Muscle of leg (tissue), 11 donors: ENCODE results near the gene MR1. TPM values are rescaled to one million over a fixed set of nuclear protein-coding genes. Genes with fewer than 3 reads are reported as not detected.

Source experiments
- DNase-seq: peaks from one replicate; pipeline ENCODE4 v3.0.0; 2013
- H3K27ac ChIP-seq: one replicate; pipeline ENCODE4 v1.5.1; 2013; ENCODE audit warnings: mild to moderate bottlenecking, low read length, control low read depth
- H3K27me3 ChIP-seq: one replicate; pipeline ENCODE4 v1.6.1; 2013; ENCODE audit warnings: low read length; ENCODE audit not compliant: control insufficient read depth, insufficient read depth
- H3K36me3 ChIP-seq: one replicate; pipeline ENCODE4 v1.6.1; 2013; ENCODE audit warnings: low read length; ENCODE audit not compliant: control insufficient read depth, insufficient read depth
- H3K4me1 ChIP-seq: one replicate; pipeline ENCODE4 v1.6.1; 2013; ENCODE audit warnings: low read length; ENCODE audit not compliant: control insufficient read depth, insufficient read depth
- H3K4me3 ChIP-seq: one replicate; pipeline ENCODE4 v1.5.1; 2013; ENCODE audit warnings: low read length, control low read depth
- H3K9me3 ChIP-seq: replicated peaks from 2 replicates; pipeline ENCODE4 v1.6.1; 2013; ENCODE audit warnings: low read depth, low read length; ENCODE audit not compliant: control insufficient read depth
- WGBS: methylation state at CpG from one replicate; pipeline ENCODE4 v1.1.5; 2013; ENCODE audit warnings: missing lambda C conversion rate; ENCODE audit not compliant: insufficient coverage; 5-methylcytosine and 5-hydroxymethylcytosine counted together
- polyA plus RNA-seq, 8 donors: library from polyadenylated mRNA; unstranded; fragments of 120-200 nt; gene quantifications; one replicate each; pipeline versions ENCODE4 v1.2.1 to v1.2.3, GENCODE V29; 2013; ENCODE audit warnings: inconsistent platforms in 1 of 8, low replicate concordance in 1 of 8; ENCODE audit not compliant: insufficient read length in 8 of 8, insufficient read depth in 1 of 8
- total RNA-seq: library from RNA; stranded (reverse); fragments of 120-200 nt; gene quantifications from one replicate; pipeline ENCODE4 v1.2.4, GENCODE V29; 2013

The MR1 gene
- total and polyA plus RNA-seq, 9 donors = 3.2 to 6.3 (median 4.1) TPM

DNA sequence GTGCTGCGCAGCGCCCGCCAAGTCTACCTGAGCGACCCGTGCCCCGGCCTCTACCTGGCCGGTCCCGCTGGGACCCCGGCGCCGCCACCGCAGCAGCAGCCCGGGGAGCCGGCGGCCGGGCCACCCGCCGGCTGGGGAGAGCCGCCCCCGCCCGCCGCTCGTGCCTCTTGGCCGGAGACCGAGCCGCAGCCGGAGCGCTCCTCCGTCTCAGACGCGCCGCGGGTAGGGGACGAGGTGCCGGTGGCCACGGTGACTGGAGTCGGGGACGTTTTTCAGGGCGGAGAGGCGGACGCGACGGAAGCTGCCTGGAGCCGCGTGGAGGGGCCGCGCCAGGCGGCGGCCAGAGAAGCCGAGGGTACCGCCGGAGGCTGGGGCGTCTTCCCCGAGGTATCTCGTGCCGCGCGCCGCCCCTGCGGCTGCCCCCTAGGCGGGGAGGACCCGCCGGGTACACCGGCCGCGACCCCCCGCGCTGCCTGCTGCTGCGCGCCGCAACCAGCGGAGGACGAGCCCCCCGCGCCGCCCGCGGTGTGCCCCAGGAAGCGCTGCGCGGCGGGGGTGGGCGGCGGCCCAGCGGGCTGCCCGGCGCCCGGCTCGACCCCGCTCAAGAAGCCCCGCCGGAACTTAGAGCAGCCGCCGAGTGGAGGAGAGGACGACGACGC lies 55.4 kb downstream of the MR1 start:
- Histone ChIP-seq H3K9me3 (no peaks in the 10 kb centered on the region), H3K27me3 (no peaks in the 10 kb centered on the region), H3K4me3 (peak overlapping the region; percentile 88), H3K4me1 (peaks cover 10% of the 10 kb centered on the region), H3K36me3 (no peaks in the 10 kb centered on the region), H3K27ac (peak overlapping the region; percentile 93)
- WGBS = under 1% methylated on average over 97 of the region's 97 CpGs
- peak; percentile 35 for DNase-seq

DNA sequence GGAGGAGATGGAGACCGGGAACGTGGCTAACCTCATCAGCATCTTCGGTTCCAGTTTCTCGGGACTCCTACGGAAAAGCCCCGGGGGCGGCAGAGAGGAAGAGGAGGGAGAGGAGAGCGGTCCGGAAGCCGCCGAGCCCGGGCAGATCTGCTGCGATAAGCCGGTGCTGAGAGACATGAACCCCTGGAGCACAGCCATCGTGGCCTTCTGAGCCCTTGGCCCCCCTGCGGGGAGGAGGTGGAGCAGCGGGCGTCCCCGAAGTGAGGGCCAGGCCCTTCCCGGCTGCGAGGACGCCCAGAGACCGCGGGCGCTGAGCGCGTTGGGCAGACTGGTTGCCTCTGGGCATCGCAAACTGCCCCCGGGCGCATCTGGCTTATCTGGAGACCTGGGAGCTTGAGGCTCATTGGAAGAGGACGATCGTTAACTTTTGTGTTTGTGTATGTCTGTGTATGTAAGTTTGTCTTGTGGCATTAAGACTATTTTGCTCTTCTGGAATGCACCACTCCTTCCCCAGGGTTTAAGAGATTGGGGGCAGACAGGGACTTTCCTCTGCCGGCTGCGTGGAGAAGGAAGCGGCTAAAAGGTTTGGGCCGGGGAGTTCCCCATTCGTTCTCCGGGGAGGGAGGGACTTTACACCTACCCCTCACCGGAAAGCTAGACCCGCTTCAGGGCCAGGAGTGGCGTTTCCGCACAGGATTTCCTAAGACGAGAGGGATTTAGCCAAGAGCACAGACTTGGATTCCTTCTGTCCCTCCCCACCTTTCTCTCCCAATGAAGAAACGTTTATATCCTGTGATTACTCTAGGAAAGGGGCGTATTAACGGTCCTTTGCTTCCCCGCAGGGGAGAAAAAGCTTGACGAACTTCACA lies 56.1 kb downstream of the MR1 start:
- Histone ChIP-seq H3K27me3 (no peaks in the 10 kb centered on the region), H3K9me3 (no peaks in the 10 kb centered on the region), H3K27ac (peak overlapping the region; percentile 93), H3K36me3 (no peaks in the 10 kb centered on the region), H3K4me3 (peak overlapping the region; percentile 88), H3K4me1 (peaks cover 16% of the 10 kb centered on the region)
- whole genome bisulfite sequencing = under 1% methylated on average over 30 of the region's 48 CpGs
- peak; percentile 82 for DNase-seq

DNA sequence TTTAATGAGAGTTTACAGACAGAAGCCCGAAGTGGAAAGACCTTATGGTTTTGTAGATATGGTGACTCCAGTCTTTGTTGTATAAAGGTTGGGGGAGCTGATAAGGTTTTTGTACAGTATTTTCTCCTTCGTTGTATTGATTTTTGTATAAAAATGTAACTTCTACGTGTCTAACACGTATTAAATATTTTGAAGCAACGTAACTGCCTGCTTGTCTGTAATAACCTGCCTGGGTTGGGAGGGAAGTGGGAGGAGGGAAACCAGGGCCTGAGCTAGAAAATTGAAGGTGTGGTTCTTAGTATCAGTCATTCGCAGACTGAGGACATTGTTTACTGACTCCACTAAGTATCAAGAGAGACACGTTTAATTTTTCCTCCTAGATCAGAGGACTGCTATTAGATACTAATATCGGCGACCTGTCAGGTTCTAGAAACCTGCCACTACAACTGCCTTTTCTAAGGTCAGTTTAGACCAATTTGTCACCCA lies 56.9 kb downstream of the MR1 start:
- Histone ChIP-seq H3K36me3 (no peaks in the 10 kb centered on the region), H3K4me3 (peak overlapping the region; percentile 88), H3K4me1 (peaks cover 24% of the 10 kb centered on the region), H3K27me3 (no peaks in the 10 kb centered on the region), H3K9me3 (no peaks in the 10 kb centered on the region), H3K27ac (peak overlapping the region; percentile 93)
- DNase-seq = no peak
- WGBS = 13% methylated on average over 3 of the region's 9 CpGs

DNA sequence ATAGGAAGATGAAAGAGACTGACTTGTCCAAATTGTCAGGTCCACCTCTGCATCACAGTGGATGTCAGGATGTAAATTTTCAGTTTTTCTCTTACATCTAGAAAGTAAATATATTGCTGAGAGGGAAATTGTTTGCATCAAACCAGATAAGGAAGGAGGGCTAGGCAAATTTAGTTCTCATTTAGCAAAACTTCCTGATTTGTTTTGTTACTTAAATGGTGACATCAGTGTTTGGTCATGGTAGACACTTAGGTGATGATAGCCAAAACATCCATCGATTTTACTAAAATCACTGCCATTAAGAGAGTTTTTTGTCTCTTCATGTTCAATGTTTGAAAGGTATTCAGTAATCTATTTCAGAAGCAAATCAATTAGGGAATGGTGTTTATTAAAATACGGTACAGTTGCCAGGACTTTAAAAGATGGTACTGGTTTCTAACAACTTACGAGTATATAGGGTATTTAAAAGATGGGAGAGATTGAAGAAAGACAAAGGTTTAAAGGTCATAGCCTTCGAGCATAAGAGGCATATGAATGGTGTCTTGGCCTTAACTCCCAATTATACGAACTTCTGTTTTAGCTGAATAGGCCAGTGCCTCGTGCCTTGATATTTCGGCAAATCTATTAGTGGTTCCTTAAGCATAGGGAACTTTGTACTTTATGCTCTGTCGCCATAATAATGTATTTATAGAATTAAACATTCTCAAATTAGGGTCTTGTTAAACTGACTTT lies 57.7 kb downstream of the MR1 start:
- Histone ChIP-seq H3K27me3 (no peaks in the 10 kb centered on the region), H3K36me3 (no peaks in the 10 kb centered on the region), H3K4me3 (peak overlapping the region; percentile 88), H3K4me1 (peaks cover 32% of the 10 kb centered on the region), H3K9me3 (no peaks in the 10 kb centered on the region), H3K27ac (no peak overlapping the region)
- DNase-seq = no peak
- WGBS = 91% methylated on average over 2 of the region's 8 CpGs

DNA sequence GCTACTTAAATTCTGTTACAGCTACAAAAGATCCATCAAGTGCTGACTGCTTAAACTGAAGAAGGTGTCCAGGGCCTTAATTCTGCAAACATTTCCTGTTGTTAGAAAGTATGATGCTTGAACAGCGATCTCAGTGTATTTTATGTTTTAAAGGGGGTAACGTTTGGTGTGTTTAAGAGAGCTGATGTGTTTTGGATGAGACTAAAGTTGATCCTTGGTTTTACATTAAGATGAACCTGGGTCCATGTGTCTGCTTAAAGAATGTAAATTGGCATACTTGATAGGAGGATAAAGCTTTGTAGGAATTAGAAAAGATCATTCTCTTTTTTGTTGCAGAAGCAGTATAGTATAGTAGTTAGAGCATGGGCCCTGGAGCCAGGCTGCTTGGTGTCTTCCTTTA lies 58.3 kb downstream of the MR1 start:
- peaks cover 38% of the 10 kb centered on the region for H3K4me1 ChIP-seq
- no peak overlapping the region for H3K4me3 ChIP-seq
- no peaks in the 10 kb centered on the region for H3K27me3 ChIP-seq
- DNase-seq = no peak
- no peak overlapping the region for H3K27ac ChIP-seq
- 61% methylated on average over 2 of the region's 2 CpGs for WGBS
- H3K9me3 ChIP-seq = no peaks in the 10 kb centered on the region
- no peaks in the 10 kb centered on the region for H3K36me3 ChIP-seq

DNA sequence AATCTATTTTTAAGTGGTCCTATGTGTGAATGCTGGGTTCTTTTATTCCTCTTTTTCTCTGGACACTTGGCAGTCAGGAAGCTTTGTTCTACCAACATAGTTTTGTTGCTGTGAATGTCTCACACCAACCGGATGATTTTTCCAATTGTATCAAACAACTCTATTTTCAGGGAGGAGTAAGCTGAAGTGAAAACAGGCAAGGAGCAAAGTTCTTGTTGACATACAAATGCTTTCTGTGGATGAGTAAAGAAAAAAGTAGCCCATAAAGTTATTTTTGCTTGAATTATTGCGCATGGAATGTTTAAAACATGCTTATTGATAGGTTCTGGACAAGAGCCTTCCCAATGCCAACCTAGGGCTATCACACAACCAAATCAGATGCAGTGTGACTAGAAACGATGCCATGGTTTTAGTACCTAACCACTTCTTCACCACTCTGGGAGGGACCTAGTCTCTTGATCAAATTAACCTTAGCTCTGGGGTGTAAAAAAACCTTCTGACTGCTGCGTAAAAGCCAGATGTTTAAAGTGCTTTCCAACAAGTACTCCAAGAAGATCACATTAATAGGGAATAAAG lies 59.2 kb downstream of the MR1 start:
- H3K4me1 ChIP-seq = peaks cover 41% of the 10 kb centered on the region
- no peaks in the 10 kb centered on the region for H3K9me3 ChIP-seq
- no peak for DNase-seq
- H3K27ac ChIP-seq = no peak overlapping the region
- no CpG with 5 or more reads among the region's 4 CpGs for WGBS
- no peaks in the 10 kb centered on the region for H3K36me3 ChIP-seq
- no peak overlapping the region for H3K4me3 ChIP-seq
- no peaks in the 10 kb centered on the region for H3K27me3 ChIP-seq

DNA sequence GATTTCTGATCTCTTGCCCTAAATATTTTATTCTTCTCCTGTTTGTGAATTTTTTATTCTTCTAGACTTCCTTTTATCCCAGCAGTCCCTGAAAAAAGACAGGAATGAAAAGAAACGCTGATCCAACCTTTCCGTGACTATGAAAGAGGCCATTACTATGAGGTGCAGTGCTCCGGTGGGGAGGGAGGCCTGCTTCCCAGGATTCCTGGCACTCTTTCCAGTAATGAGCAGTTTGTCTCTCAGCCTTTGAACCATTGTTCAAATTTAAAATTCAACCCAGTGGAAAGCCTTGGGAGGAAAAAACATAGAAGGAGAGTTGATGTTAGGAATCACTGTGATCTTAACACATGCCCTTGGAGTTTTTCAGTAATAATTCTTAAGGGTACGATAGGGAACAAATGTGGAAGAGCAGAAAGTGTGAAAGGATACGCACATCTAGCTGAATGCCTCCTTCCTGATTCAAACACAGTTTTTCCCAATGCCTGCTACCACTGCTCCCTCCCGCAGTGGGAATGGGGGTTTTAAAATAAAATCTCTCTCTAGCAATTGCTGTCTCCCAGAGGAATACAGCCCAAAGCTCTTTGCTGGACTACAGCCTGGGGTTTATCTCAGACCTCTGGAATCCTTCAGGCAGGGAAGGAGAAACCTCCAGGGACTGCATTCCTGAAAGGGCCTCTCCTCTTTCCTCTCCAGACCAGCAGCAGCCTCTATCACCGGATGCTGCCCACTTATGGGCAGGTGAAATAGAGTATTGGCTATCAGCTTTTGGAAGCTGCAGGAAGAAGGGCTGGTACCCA lies 60.8 kb downstream of the MR1 start:
- peak overlapping the region; percentile 79 for H3K27ac ChIP-seq
- peak; percentile 76 for DNase-seq
- H3K4me3 ChIP-seq = no peak overlapping the region
- no CpG with 5 or more reads among the region's 7 CpGs for WGBS
- no peaks in the 10 kb centered on the region for H3K9me3 ChIP-seq
- H3K36me3 ChIP-seq = no peaks in the 10 kb centered on the region
- H3K4me1 ChIP-seq = peaks cover 48% of the 10 kb centered on the region
- no peaks in the 10 kb centered on the region for H3K27me3 ChIP-seq

DNA sequence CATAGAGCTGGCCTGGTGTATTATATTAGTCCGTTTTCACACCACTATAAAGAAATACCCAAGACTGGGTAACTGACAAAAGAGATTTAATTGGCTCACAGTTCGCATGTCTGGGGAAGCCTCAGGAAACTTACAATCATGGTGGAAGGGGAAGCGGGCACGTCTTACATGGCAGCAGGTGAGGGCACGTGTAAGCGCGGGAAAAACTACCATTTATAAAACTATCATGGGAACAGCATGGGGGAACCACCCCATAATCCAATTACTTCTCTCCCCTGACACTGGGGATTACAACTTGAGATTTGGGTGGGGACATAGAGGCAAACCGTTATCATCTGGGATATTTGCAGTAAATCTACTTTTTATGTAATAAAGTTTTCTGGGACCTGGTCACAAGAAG lies 61.5 kb downstream of the MR1 start:
- Histone ChIP-seq H3K27me3 (no peaks in the 10 kb centered on the region), H3K4me1 (peaks cover 50% of the 10 kb centered on the region), H3K27ac (peak overlapping the region; percentile 79), H3K4me3 (no peak overlapping the region), H3K36me3 (no peaks in the 10 kb centered on the region), H3K9me3 (no peaks in the 10 kb centered on the region)
- WGBS = no CpG with 5 or more reads among the region's 8 CpGs
- DNase-seq = no peak

DNA sequence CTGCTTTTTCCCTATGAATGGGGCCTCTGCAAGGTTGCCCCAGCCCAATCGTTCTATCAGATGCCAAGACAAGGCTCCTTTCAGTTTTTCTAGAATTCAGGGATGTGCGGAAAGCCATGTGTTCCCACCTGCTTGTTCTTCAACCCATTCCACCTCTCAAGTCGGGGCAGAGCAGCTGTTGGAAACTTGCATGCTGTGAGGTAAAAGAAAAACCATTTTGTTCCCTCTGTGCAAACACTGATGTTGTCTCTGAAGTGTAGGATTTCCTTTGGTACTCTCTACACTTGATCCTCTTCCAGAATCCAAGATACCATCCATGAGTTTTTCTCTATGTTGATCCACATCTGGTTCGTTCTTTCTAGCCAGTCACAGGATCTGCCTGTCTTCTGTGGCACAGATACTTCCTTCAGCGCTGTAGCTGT lies 62.0 kb downstream of the MR1 start:
- Histone ChIP-seq H3K9me3 (no peaks in the 10 kb centered on the region), H3K27me3 (no peaks in the 10 kb centered on the region), H3K36me3 (no peaks in the 10 kb centered on the region), H3K27ac (peak overlapping the region; percentile 79), H3K4me3 (no peak overlapping the region), H3K4me1 (peaks cover 48% of the 10 kb centered on the region)
- no peak for DNase-seq
- 32% methylated on average over 3 of the region's 5 CpGs for WGBS
